Esophagus squamous epithelium (tissue), 4 donors: ENCODE results near the gene NRAP.

Experiments
- POLR2A ChIP-seq, 4 donors: fragments of 450-650 bp; IDR thresholded peaks; one replicate each; pipeline ENCODE4 v1.6.1; 2017; ENCODE audit warnings: antibody characterized with exemption in 4 of 4, mild to moderate bottlenecking in 4 of 4, moderate library complexity in 3 of 4
- TF ChIP-seq, protein P1 (sequence below), 6 experiments: fragments of 450-650 bp in 4 of 6; fragments of 200-600 bp in 2 of 6; sonication (generic) in 2 of 6; IDR thresholded peaks; one replicate each; pipeline ENCODE4 v1.5.1; 2016 to 2019; ENCODE audit warnings: antibody characterized with exemption in 6 of 6, mild to moderate bottlenecking in 4 of 6, moderate library complexity in 4 of 6

GRCh38 chr10:113613427-113613826 lies 50.4 kb downstream of the NRAP start:
- TF ChIP-seq, protein P1, sequence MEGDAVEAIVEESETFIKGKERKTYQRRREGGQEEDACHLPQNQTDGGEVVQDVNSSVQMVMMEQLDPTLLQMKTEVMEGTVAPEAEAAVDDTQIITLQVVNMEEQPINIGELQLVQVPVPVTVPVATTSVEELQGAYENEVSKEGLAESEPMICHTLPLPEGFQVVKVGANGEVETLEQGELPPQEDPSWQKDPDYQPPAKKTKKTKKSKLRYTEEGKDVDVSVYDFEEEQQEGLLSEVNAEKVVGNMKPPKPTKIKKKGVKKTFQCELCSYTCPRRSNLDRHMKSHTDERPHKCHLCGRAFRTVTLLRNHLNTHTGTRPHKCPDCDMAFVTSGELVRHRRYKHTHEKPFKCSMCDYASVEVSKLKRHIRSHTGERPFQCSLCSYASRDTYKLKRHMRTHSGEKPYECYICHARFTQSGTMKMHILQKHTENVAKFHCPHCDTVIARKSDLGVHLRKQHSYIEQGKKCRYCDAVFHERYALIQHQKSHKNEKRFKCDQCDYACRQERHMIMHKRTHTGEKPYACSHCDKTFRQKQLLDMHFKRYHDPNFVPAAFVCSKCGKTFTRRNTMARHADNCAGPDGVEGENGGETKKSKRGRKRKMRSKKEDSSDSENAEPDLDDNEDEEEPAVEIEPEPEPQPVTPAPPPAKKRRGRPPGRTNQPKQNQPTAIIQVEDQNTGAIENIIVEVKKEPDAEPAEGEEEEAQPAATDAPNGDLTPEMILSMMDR (IDR thresholded peaks at IDR 0.05): no peak
- no peak for TF ChIP-seq POLR2A (IDR thresholded peaks at IDR 0.05)
